Measurements from ENCODE around the gene SMKR1. TPM values are rescaled to one million over a fixed set of nuclear protein-coding genes. Genes with fewer than 3 reads are reported as not detected.

SMKR1 gene
- total RNA-seq, 6 experiments from 2014 or later: not detected

GRCh38 chr7:129535896-129536295, 33.6 kb downstream of the SMKR1 start:
- H3K27ac Mint-ChIP-seq: no peak overlapping the region
- peaks cover 17% of the 10 kb centered on the region for H3K27me3 Mint-ChIP-seq (ENCODE audit: insufficient read depth)
- no peak for TF ChIP-seq CTCF (IDR thresholded peaks at IDR 0.05)
- no peaks in the 10 kb centered on the region for H3K9me3 Mint-ChIP-seq
- no peak for DNase-seq
- H3K36me3 Mint-ChIP-seq (ENCODE audit: low read depth): no peaks in the 10 kb centered on the region
- H3K4me1 Mint-ChIP-seq (ENCODE audit: low read depth): peaks cover 3% of the 10 kb centered on the region
- H3K4me3 Mint-ChIP-seq: no peak overlapping the region

GRCh38 chr7:129536323-129536722, 34.0 kb downstream of the SMKR1 start:
- peaks cover 21% of the 10 kb centered on the region for H3K27me3 Mint-ChIP-seq (ENCODE audit: insufficient read depth)
- no peak for TF ChIP-seq CTCF (IDR thresholded peaks at IDR 0.05)
- no peaks in the 10 kb centered on the region for H3K4me1 Mint-ChIP-seq (ENCODE audit: low read depth)
- H3K27ac Mint-ChIP-seq: no peak overlapping the region
- H3K36me3 Mint-ChIP-seq (ENCODE audit: low read depth): no peaks in the 10 kb centered on the region
- no peaks in the 10 kb centered on the region for H3K9me3 Mint-ChIP-seq
- H3K4me3 Mint-ChIP-seq: no peak overlapping the region
- DNase-seq: no peak

- no peak for TF ChIP-seq CTCF (IDR thresholded peaks at IDR 0.05)
- Mint-ChIP-seq H3K27me3 (ENCODE audit: insufficient read depth) (peaks cover 21% of the 10 kb centered on the region), H3K27ac (no peak overlapping the region), H3K9me3 (no peaks in the 10 kb centered on the region), H3K36me3 (ENCODE audit: low read depth) (no peaks in the 10 kb centered on the region), H3K4me1 (ENCODE audit: low read depth) (no peaks in the 10 kb centered on the region), H3K4me3 (no peak overlapping the region)
- DNase-seq: no peak
Observed at GRCh38 chr7:129538790-129539189, 36.5 kb downstream of the SMKR1 start.

- peaks cover 17% of the 10 kb centered on the region for H3K27me3 Mint-ChIP-seq (ENCODE audit: insufficient read depth)
- TF ChIP-seq CTCF (IDR thresholded peaks at IDR 0.05): no peak
- no peaks in the 10 kb centered on the region for H3K4me1 Mint-ChIP-seq (ENCODE audit: low read depth)
- H3K27ac Mint-ChIP-seq: no peak overlapping the region
- no peak for DNase-seq
- no peaks in the 10 kb centered on the region for H3K9me3 Mint-ChIP-seq
- no peak overlapping the region for H3K4me3 Mint-ChIP-seq
- no peaks in the 10 kb centered on the region for H3K36me3 Mint-ChIP-seq (ENCODE audit: low read depth)
Observed at GRCh38 chr7:129540340-129540739, 38.0 kb downstream of the SMKR1 start.

GRCh38 chr7:129544700-129545099, 42.4 kb downstream of the SMKR1 start:
- Mint-ChIP-seq H3K27me3 (ENCODE audit: insufficient read depth) (peaks cover 15% of the 10 kb centered on the region), H3K27ac (no peak overlapping the region), H3K9me3 (no peaks in the 10 kb centered on the region), H3K4me3 (no peak overlapping the region), H3K4me1 (ENCODE audit: low read depth) (no peaks in the 10 kb centered on the region), H3K36me3 (ENCODE audit: low read depth) (no peaks in the 10 kb centered on the region)
- no peak for TF ChIP-seq CTCF (IDR thresholded peaks at IDR 0.05)
- no peak for DNase-seq
